ENCODE measurements around the gene MRPL16.

DNA sequence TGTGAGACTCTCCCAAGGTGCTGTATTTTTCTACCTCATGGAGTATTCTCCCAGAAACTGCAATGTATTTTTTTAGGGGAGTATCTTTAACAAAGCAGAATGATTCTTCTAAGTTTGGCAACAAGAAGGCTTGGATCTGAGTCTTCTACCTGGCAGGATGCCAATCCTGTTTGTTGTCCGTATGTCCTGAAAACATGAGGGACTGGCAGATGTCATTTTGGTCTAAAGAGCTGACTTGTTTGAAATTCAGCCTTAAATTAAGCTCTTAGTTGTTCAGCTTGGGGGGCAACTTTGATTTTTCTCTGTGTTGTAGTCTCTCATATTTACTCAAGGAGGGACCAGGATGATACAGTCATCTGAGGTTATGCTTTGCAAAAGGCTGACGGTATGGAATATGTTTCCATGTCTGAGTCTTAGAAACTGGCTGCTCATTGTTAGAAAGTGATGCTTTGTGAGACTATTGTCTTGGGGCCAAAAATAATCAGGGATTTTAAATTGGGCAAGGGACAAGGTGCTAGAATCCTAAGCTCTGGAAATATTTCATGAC, 9.3 kb downstream of the MRPL16 start:
- TF ChIP-seq, protein P1, sequence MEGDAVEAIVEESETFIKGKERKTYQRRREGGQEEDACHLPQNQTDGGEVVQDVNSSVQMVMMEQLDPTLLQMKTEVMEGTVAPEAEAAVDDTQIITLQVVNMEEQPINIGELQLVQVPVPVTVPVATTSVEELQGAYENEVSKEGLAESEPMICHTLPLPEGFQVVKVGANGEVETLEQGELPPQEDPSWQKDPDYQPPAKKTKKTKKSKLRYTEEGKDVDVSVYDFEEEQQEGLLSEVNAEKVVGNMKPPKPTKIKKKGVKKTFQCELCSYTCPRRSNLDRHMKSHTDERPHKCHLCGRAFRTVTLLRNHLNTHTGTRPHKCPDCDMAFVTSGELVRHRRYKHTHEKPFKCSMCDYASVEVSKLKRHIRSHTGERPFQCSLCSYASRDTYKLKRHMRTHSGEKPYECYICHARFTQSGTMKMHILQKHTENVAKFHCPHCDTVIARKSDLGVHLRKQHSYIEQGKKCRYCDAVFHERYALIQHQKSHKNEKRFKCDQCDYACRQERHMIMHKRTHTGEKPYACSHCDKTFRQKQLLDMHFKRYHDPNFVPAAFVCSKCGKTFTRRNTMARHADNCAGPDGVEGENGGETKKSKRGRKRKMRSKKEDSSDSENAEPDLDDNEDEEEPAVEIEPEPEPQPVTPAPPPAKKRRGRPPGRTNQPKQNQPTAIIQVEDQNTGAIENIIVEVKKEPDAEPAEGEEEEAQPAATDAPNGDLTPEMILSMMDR (conservative IDR thresholded peaks at IDR 0.05; ENCODE audit: low read depth, low read length), result no peak
- TF ChIP-seq SMC3 (IDR thresholded peaks at IDR 0.05; ENCODE audit: low read depth, low read length) (no peak), MAZ (IDR thresholded peaks at IDR 0.05; ENCODE audit: borderline replicate concordance, low read depth, low read length) (no peak)

Data from IMR-90 (cell line).